Right lobe of liver (tissue), 4 donors: ENCODE results near the gene LIPE.

Experiments used
- CTCF ChIP-seq, 4 donors: fragments of 200-600 bp in 3 of 4; fragments of 450-650 bp in 1 of 4; IDR thresholded peaks; one replicate each; pipeline versions ENCODE4 v1.5.1 to v1.8.0; 2016 to 2022; ENCODE audit warnings: antibody characterized with exemption in 4 of 4, mild to moderate bottlenecking in 2 of 4
- POLR2A ChIP-seq: fragments of 450-650 bp; IDR thresholded peaks from one replicate; pipeline ENCODE4 v1.6.1; 2017; ENCODE audit warnings: antibody characterized with exemption, mild to moderate bottlenecking
- donor health status: DM: no; HTN: no; CAD: no.
- donor health status: DM: no; HTN: no; CAD: no.
- donor health status: DM: no; HTN: yes; CAD: no.

GRCh38 chr19:42407816-42408175 lies 19.4 kb downstream of the LIPE start:
- no peak for TF ChIP-seq CTCF (IDR thresholded peaks at IDR 0.05)
- TF ChIP-seq POLR2A, result no peak
